HEK293 (cell line): Measurements from ENCODE around the gene APOL1.
"Not testable (repeated sequence)": the region's sequence is repeated elsewhere in the genome, so short reads cannot be mapped to it uniquely, and the experiment has no call there.

Experiments
- CTCF ChIP-seq: fragments of 450-650 bp; formaldehyde crosslinking; IDR thresholded peaks from 2 replicates; pipeline ENCODE4 v1.5.1; 2016; ENCODE audit warnings: missing biosample characterization, missing genetic modification characterization
- ZNF174 ChIP-seq: fragments of 450-650 bp; formaldehyde crosslinking; IDR thresholded peaks from 2 replicates; pipeline ENCODE4 v1.5.0; 2017; ENCODE audit warnings: missing biosample characterization, mild to moderate bottlenecking, missing genetic modification characterization
- ZNF366 ChIP-seq: fragments of 450-650 bp; formaldehyde crosslinking; conservative IDR thresholded peaks from 2 replicates; pipeline ENCODE4 v1.5.1; 2016; ENCODE audit warnings: missing biosample characterization, missing genetic modification characterization

- TF ChIP-seq CTCF (tag by site-specific recombination); ZNF366; ZNF174 (tag by site-specific recombination): not testable (repeated sequence)
Measured at GRCh38 chr22:36290391-36291075, 37.6 kb downstream of the APOL1 start.
